IMR-90 (cell line): Measurements from ENCODE around the gene DMD. TPM values are rescaled to one million over a fixed set of nuclear protein-coding genes. Genes with fewer than 3 reads are reported as not detected.

Experiments
- ATAC-seq: fragments of 200-7000 bp; cut with Tn5 transposase; 2 replicates; pipeline ENCODE4 v1.9.1; 2020; ENCODE audit warnings: low read depth, mild to moderate bottlenecking, moderate library complexity
- BruUV-seq: library from RNA; stranded (reverse); fragments of 400-500 nt; replicated peaks from 2 replicates; lab custom pipeline; 2021; lab: Mats Ljungman, UMichigan
- CTCF ChIA-PET: fragments of 300-600 bp; formaldehyde crosslinking; extraction: SDS; loops from one replicate; lab custom pipeline; 2021; ENCODE audit warnings: antibody characterized with exemption; lab: Yijun Ruan, JAX
- POLR2A ChIA-PET: fragments of 300-600 bp; sonication (Branson Sonifier 250); formaldehyde crosslinking; loops from one replicate; lab custom pipeline; 2022; ENCODE audit warnings: antibody characterized with exemption; ENCODE audit not compliant: unreplicated experiment; lab: Charles Lee
- DNase-seq: peaks from one replicate; pipeline ENCODE4 v3.0.0; 2013
- H2AFZ ChIP-seq: replicated peaks from 2 replicates; pipeline ENCODE3; 2013; ENCODE audit warnings: low read length, mild to moderate bottlenecking; ENCODE audit not compliant: poor library complexity
- H2AK5ac ChIP-seq: 2 replicates; pipeline ENCODE4 v1.6.1; 2013; ENCODE audit warnings: low read depth, low read length, inconsistent platforms
- H2AK9ac ChIP-seq: replicated peaks from 2 replicates; pipeline ENCODE3; 2013; ENCODE audit warnings: mild to moderate bottlenecking, low read depth, low read length, moderate library complexity; ENCODE audit not compliant: poor library complexity
- H2BK120ac ChIP-seq: 2 replicates; pipeline ENCODE4 v1.6.1; 2013; ENCODE audit warnings: low read depth, low read length, inconsistent platforms
- H2BK15ac ChIP-seq: 3 replicates; pipeline ENCODE4 v1.6.1; 2013; ENCODE audit warnings: low read depth, low read length, inconsistent platforms
- H2BK20ac ChIP-seq: 2 replicates; pipeline ENCODE4 v1.6.1; 2013; ENCODE audit warnings: low read depth, mild to moderate bottlenecking, inconsistent platforms, low read length, moderate library complexity
- H2BK5ac ChIP-seq: 2 replicates; pipeline ENCODE4 v1.6.1; 2013; ENCODE audit warnings: mild to moderate bottlenecking, low read depth, low read length, inconsistent platforms; ENCODE audit not compliant: poor library complexity, severe bottlenecking
- H3K14ac ChIP-seq: replicated peaks from 2 replicates; pipeline ENCODE4 v1.6.1; 2013; ENCODE audit warnings: low read depth, low read length, inconsistent platforms
- H3K18ac ChIP-seq: 2 replicates; pipeline ENCODE4 v1.6.1; 2013; ENCODE audit warnings: low read depth, low read length, control low read depth
- H3K23ac ChIP-seq: 2 replicates; pipeline ENCODE4 v1.6.1; 2013; ENCODE audit warnings: low read depth, low read length, inconsistent platforms
- H3K27ac ChIP-seq: 2 replicates; pipeline ENCODE4 v1.5.1; 2013; ENCODE audit warnings: mild to moderate bottlenecking, control low read depth, low read length; ENCODE audit not compliant: insufficient read depth
- H3K27me3 ChIP-seq: 2 replicates; pipeline ENCODE4 v1.6.1; 2013; ENCODE audit warnings: low read length; ENCODE audit not compliant: control insufficient read depth, insufficient read depth
- H3K36me3 ChIP-seq: 2 replicates; pipeline ENCODE4 v1.6.1; 2013; ENCODE audit warnings: low read length, mixed read lengths; ENCODE audit not compliant: control insufficient read depth, insufficient read depth
- H3K4ac ChIP-seq: 2 replicates; pipeline ENCODE4 v1.6.1; 2013; ENCODE audit warnings: low read depth, low read length, inconsistent platforms
- H3K4me1 ChIP-seq: 2 replicates; pipeline ENCODE4 v1.6.1; 2013; ENCODE audit warnings: low read length, mixed read lengths; ENCODE audit not compliant: control insufficient read depth, insufficient read depth
- H3K4me2 ChIP-seq: 2 replicates; pipeline ENCODE4 v1.6.1; 2013; ENCODE audit warnings: low read depth, mild to moderate bottlenecking, control low read depth, low read length, moderate library complexity
- H3K4me3 ChIP-seq: 2 replicates; pipeline ENCODE4 v1.5.1; 2013; ENCODE audit warnings: low read depth, mild to moderate bottlenecking, control low read depth, low read length, moderate library complexity; ENCODE audit not compliant: insufficient read depth
- H3K56ac ChIP-seq: 2 replicates; pipeline ENCODE4 v1.6.1; 2013; ENCODE audit warnings: low read length, inconsistent platforms; ENCODE audit not compliant: insufficient read depth; ENCODE audit errors: extremely low read depth
- H3K79me1 ChIP-seq, 2 experiments: 2 replicates each; pipeline ENCODE4 v1.6.1; 2013; ENCODE audit warnings: low read length in 2 of 2, inconsistent platforms in 1 of 2, low read depth in 1 of 2
- H3K9ac ChIP-seq: 2 replicates; pipeline ENCODE4 v1.6.1; 2013; ENCODE audit warnings: low read depth, low read length, control low read depth
- H3K9me1 ChIP-seq: 2 replicates; pipeline ENCODE4 v1.6.1; 2013; ENCODE audit warnings: low read length, inconsistent platforms; ENCODE audit not compliant: insufficient read depth
- H3K9me3 ChIP-seq: 2 replicates; pipeline ENCODE4 v1.6.1; 2013; ENCODE audit warnings: low read length; ENCODE audit not compliant: control insufficient read depth, insufficient read depth
- H4K20me1 ChIP-seq: 2 replicates; pipeline ENCODE4 v1.6.1; 2013; ENCODE audit warnings: low read length, inconsistent platforms; ENCODE audit not compliant: insufficient read depth
- H4K5ac ChIP-seq: 2 replicates; pipeline ENCODE4 v1.6.1; 2013; ENCODE audit warnings: mild to moderate bottlenecking, low read depth, low read length, control low read depth
- H4K8ac ChIP-seq, 2 experiments: 2 replicates each; pipeline ENCODE4 v1.6.1; 2013; ENCODE audit warnings: low read depth in 2 of 2, low read length in 2 of 2, control low read depth in 1 of 2, inconsistent platforms in 1 of 2
- H4K91ac ChIP-seq: 2 replicates; pipeline ENCODE4 v1.6.1; 2013; ENCODE audit warnings: low read depth, low read length, inconsistent platforms; ENCODE audit not compliant: insufficient read depth
- BHLHE40 ChIP-seq: fragments of 150-350 bp; IDR thresholded peaks from 2 replicates; pipeline ENCODE4 v1.6.1; 2016; ENCODE audit warnings: mild to moderate bottlenecking, low read depth, low read length
- CEBPB ChIP-seq: IDR thresholded peaks from 2 replicates; pipeline ENCODE4 v1.6.1; 2012; ENCODE audit warnings: low read depth, low read length, improper control_type of control experiment
- CHD1 ChIP-seq: IDR thresholded peaks from 2 replicates; pipeline ENCODE4 v1.6.1; 2012; ENCODE audit warnings: low read depth, low read length, improper control_type of control experiment
- FOS ChIP-seq: fragments of 150-350 bp; IDR thresholded peaks from 2 replicates; pipeline ENCODE4 v1.6.1; 2016; ENCODE audit warnings: low read depth, low read length
- MAFK ChIP-seq: IDR thresholded peaks from 2 replicates; pipeline ENCODE4 v1.6.1; 2012; ENCODE audit warnings: low read depth, low read length, improper control_type of control experiment
- MAZ ChIP-seq: IDR thresholded peaks from 2 replicates; pipeline ENCODE4 v1.6.1; 2012; ENCODE audit warnings: low read depth, mild to moderate bottlenecking, low read length, improper control_type of control experiment, moderate library complexity, borderline replicate concordance
- MXI1 ChIP-seq: IDR thresholded peaks from 2 replicates; pipeline ENCODE4 v1.6.1; 2012; ENCODE audit warnings: low read depth, mild to moderate bottlenecking, low read length, moderate library complexity, borderline replicate concordance
- NFE2L2 ChIP-seq: fragments of 150-350 bp; IDR thresholded peaks from 2 replicates; pipeline ENCODE4 v1.6.1; 2016; ENCODE audit warnings: low read depth, mild to moderate bottlenecking, low read length
- RAD21 ChIP-seq: IDR thresholded peaks from 2 replicates; pipeline ENCODE4 v1.6.1; 2012; ENCODE audit warnings: low read length, improper control_type of control experiment
- RCOR1 ChIP-seq: IDR thresholded peaks from 2 replicates; pipeline ENCODE4 v1.6.1; 2012; ENCODE audit warnings: mild to moderate bottlenecking, low read length, improper control_type of control experiment; ENCODE audit not compliant: insufficient replicate concordance
- RFX5 ChIP-seq: IDR thresholded peaks from 2 replicates; pipeline ENCODE4 v1.8.0; 2012; ENCODE audit warnings: low read depth, mild to moderate bottlenecking, low read length, moderate library complexity
- WGBS, 2 experiments: methylation state at CpG; one replicate each; pipeline versions ENCODE4 v1.1.5 to v1.1.7; 2013; ENCODE audit warnings: missing lambda C conversion rate in 2 of 2; ENCODE audit not compliant: insufficient read length in 1 of 2; ENCODE audit errors: extremely low coverage in 2 of 2; 5-methylcytosine and 5-hydroxymethylcytosine counted together
- dilution Hi-C: fragments of 300-500 bp; cut with HindIII; formaldehyde crosslinking; loops from one replicate; pipeline ENCODE4 v1.14.3; 2018; ENCODE audit warnings: low sequenced_read_pairs; ENCODE audit not compliant: unreplicated experiment
- in situ Hi-C: fragments of 300-500 bp; cut with MboI; formaldehyde crosslinking; loops from 3 replicates; pipeline ENCODE4 v1.14.3; 2019; ENCODE audit warnings: low sequenced_read_pairs, inconsistent platforms, mixed read lengths
- intact Hi-C: fragments of 100-400 bp; cut with micrococcal nuclease; formaldehyde crosslinking; loops from 2 replicates; pipeline ENCODE4 v1.10.0; 2022
- polyA plus RNA-seq, 3 experiments: library from polyadenylated mRNA; depleted of rRNA; stranded (reverse); fragments of >200 nt; gene quantifications; 2 replicates each; pipeline ENCODE4 v1.2.3, GENCODE V29; 2012; ENCODE audit warnings: low replicate concordance in 1 of 3
- total RNA-seq: library from RNA; depleted of rRNA; stranded (reverse); fragments of >200 nt; gene quantifications from 2 replicates; pipeline ENCODE4 v1.2.3, GENCODE V29; 2012
- TF ChIP-seq, protein P1 (sequence below): conservative IDR thresholded peaks from 2 replicates; pipeline ENCODE4 v1.5.1; 2012; ENCODE audit warnings: mild to moderate bottlenecking, low read depth, low read length, improper control_type of control experiment
- TF ChIP-seq, protein P2 (sequence below): fragments of 150-350 bp; IDR thresholded peaks from 2 replicates; pipeline ENCODE4 v1.6.1; 2016; ENCODE audit warnings: low read depth, mild to moderate bottlenecking, low read length, moderate library complexity, borderline replicate concordance

Gene DMD
- total and polyA plus RNA-seq, 2 of the 4 experiments (the other 2 are of a cell fraction): 6.6 to 11.8 TPM

DNA sequence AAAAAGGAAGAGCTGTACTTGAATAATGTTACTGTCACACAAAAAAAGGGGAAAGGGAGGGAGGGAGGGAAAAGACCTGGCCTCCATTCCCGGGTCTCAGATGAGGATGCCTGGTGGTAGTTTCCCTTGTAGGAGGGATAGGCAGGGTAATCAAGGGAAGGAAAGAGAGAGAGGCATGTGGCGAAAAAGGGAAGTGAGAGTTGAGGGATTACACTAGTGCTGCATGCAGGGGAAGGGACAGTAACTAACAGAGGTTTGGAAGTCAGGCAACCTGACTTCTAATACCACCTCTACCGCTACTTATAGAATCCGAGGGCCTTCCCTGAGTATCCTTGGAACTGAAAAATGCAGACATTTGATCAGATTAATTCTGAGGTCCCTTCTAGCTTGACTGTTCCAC, 1317.8 kb downstream of the DMD start:
- Histone ChIP-seq H2AFZ (no peak overlapping the region), H3K4ac (no peak overlapping the region), H2BK20ac (no peak overlapping the region), H3K56ac (no peak overlapping the region), H3K79me1 (no peaks in the 10 kb centered on the region), H4K91ac (no peak overlapping the region), H2BK120ac (no peak overlapping the region), H3K14ac (no peak overlapping the region), H4K20me1 (no peaks in the 10 kb centered on the region), H3K36me3 (no peaks in the 10 kb centered on the region), H3K4me3 (no peak overlapping the region), H3K4me1 (no peaks in the 10 kb centered on the region), H4K5ac (no peak overlapping the region), H2BK5ac (no peak overlapping the region), H2BK15ac (no peak overlapping the region), H2AK5ac (no peak overlapping the region), H2AK9ac (no peak overlapping the region), H3K23ac (no peak overlapping the region), H3K18ac (no peak overlapping the region), H3K4me2 (no peak overlapping the region), H3K27ac (no peak overlapping the region), H3K9ac (no peak overlapping the region), H3K9me3 (no peaks in the 10 kb centered on the region), H3K9me1 (no peaks in the 10 kb centered on the region), H3K27me3 (no peaks in the 10 kb centered on the region), H4K8ac (no peak overlapping the region)
- WGBS, 2 experiments: no CpG with 5 or more reads among the region's 4 CpGs
- in situ Hi-C loops (no loop called here), dilution Hi-C loops (no loop called here), intact Hi-C loops (no loop called here)
- no TSS peak for BruUV-seq
- CTCF ChIA-PET: no interaction called here
- POLR2A ChIA-PET: no interaction called here
- no peak for DNase-seq
- no peak for ATAC-seq
- TF ChIP-seq MAZ (no peak), NFE2L2 (no peak), MAFK (no peak), RCOR1 (no peak), RFX5 (no peak), CHD1 (no peak), FOS (no peak), RAD21 (no peak), CEBPB (no peak), BHLHE40 (no peak), MXI1 (no peak)
- TF ChIP-seq, protein P1, sequence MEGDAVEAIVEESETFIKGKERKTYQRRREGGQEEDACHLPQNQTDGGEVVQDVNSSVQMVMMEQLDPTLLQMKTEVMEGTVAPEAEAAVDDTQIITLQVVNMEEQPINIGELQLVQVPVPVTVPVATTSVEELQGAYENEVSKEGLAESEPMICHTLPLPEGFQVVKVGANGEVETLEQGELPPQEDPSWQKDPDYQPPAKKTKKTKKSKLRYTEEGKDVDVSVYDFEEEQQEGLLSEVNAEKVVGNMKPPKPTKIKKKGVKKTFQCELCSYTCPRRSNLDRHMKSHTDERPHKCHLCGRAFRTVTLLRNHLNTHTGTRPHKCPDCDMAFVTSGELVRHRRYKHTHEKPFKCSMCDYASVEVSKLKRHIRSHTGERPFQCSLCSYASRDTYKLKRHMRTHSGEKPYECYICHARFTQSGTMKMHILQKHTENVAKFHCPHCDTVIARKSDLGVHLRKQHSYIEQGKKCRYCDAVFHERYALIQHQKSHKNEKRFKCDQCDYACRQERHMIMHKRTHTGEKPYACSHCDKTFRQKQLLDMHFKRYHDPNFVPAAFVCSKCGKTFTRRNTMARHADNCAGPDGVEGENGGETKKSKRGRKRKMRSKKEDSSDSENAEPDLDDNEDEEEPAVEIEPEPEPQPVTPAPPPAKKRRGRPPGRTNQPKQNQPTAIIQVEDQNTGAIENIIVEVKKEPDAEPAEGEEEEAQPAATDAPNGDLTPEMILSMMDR: no peak
- TF ChIP-seq, protein P2, sequence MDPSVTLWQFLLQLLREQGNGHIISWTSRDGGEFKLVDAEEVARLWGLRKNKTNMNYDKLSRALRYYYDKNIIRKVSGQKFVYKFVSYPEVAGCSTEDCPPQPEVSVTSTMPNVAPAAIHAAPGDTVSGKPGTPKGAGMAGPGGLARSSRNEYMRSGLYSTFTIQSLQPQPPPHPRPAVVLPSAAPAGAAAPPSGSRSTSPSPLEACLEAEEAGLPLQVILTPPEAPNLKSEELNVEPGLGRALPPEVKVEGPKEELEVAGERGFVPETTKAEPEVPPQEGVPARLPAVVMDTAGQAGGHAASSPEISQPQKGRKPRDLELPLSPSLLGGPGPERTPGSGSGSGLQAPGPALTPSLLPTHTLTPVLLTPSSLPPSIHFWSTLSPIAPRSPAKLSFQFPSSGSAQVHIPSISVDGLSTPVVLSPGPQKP: no peak
